Thoracic aorta (tissue), 2 donors: ENCODE results near the gene ETS2. TPM values are rescaled to one million over a fixed set of nuclear protein-coding genes. Genes with fewer than 3 reads are reported as not detected.

Experiments used
- ATAC-seq: fragments of 150-250 bp; one replicate; pipeline ENCODE4 v1.8.0; 2017; ENCODE audit warnings: low read depth; ENCODE audit not compliant: insufficient number of reproducible peaks, low FRiP score
- DNase-seq: peaks from one replicate; pipeline ENCODE4 v3.0.0-alpha.2; 2020; ENCODE audit warnings: low spot score
- H3K27ac ChIP-seq, 2 donors: fragments of 200-600 bp; sonication (generic); 1 replicate in 1 of 2; 2 replicates in 1 of 2; pipeline ENCODE4 v1.5.1; 2016; ENCODE audit warnings: mild to moderate bottlenecking in 2 of 2, moderate library complexity in 2 of 2
- H3K27me3 ChIP-seq: fragments of 200-600 bp; sonication (generic); replicated peaks from 2 replicates; pipeline ENCODE4 v1.6.0; 2016; ENCODE audit warnings: mild to moderate bottlenecking; ENCODE audit not compliant: insufficient read depth
- H3K36me3 ChIP-seq: fragments of 200-600 bp; sonication (generic); one replicate; pipeline ENCODE4 v1.5.1; 2016
- H3K4me1 ChIP-seq, 2 donors: fragments of 200-600 bp; sonication (generic); 1 replicate in 1 of 2; 2 replicates in 1 of 2; pipeline versions ENCODE4 v1.5.1 to v1.6.0; 2016; ENCODE audit warnings: low read depth in 2 of 2, mild to moderate bottlenecking in 1 of 2; ENCODE audit not compliant: control insufficient read depth in 1 of 2
- H3K4me3 ChIP-seq: fragments of 200-600 bp; sonication (generic); 2 replicates; pipeline ENCODE4 v1.5.1; 2016; ENCODE audit warnings: mild to moderate bottlenecking
- H3K9me3 ChIP-seq: fragments of 200-600 bp; sonication (generic); 2 replicates; pipeline ENCODE4 v1.5.1; 2016
- CTCF ChIP-seq: fragments of 200-600 bp; sonication (generic); IDR thresholded peaks from one replicate; pipeline ENCODE4 v1.5.1; 2019; ENCODE audit warnings: antibody characterized with exemption
- total RNA-seq, 2 donors: library from RNA; depleted of rRNA; stranded (reverse); fragments of >200 nt; gene quantifications; one replicate each; pipeline versions ENCODE4 v1.1.0 to v1.2.3, GENCODE V29; 2016

ETS2 gene
- total RNA-seq, 2 donors from 2014 or later, result 120 to 226 TPM

GRCh38 chr21:38821959-38822682 is 16.4 kb downstream of the ETS2 start:
- H3K4me3 ChIP-seq, result peak overlapping the region; percentile 11
- TF ChIP-seq CTCF, result no peak
- peaks cover 40 to 77% of the 10 kb centered on the region in 2 donors for H3K4me1 ChIP-seq
- peaks cover 62% of the 10 kb centered on the region for H3K36me3 ChIP-seq
- ATAC-seq (no peak), DNase-seq (no peak)
- H3K27me3 ChIP-seq, result no peaks in the 10 kb centered on the region
- H3K9me3 ChIP-seq, result peaks cover 4% of the 10 kb centered on the region
- peak overlapping the region; percentile 84 to 88 for H3K27ac ChIP-seq

GRCh38 chr21:38822778-38823238 is 17.1 kb downstream of the ETS2 start:
- Histone ChIP-seq H3K27me3 (no peaks in the 10 kb centered on the region), H3K4me1 (peaks cover 37 to 70% of the 10 kb centered on the region in 2 donors), H3K4me3 (peak overlapping the region; percentile 11), H3K36me3 (peaks cover 55% of the 10 kb centered on the region), H3K27ac (peak overlapping the region; percentile 84 to 88), H3K9me3 (peaks cover 4% of the 10 kb centered on the region)
- no peak for DNase-seq
- no peak for TF ChIP-seq CTCF
- no peak for ATAC-seq

- DNase-seq, result no peak
- Histone ChIP-seq H3K9me3 (peaks cover 4% of the 10 kb centered on the region), H3K27ac (peak overlapping the region; percentile 84 to 88), H3K4me1 (peaks cover 37 to 62% of the 10 kb centered on the region in 2 donors), H3K27me3 (no peaks in the 10 kb centered on the region), H3K4me3 (peak overlapping the region; percentile 7), H3K36me3 (peaks cover 47% of the 10 kb centered on the region)
- peak; percentile 10 for ATAC-seq
- TF ChIP-seq CTCF, result no peak
These were observed 18.0 kb downstream of the ETS2 start for GRCh38 chr21:38823737-38824123.

GRCh38 chr21:38824124-38824822 is 18.5 kb downstream of the ETS2 start:
- Histone ChIP-seq H3K27ac (peak overlapping the region; percentile 84 to 88), H3K4me3 (peak overlapping the region; percentile 7), H3K9me3 (peaks cover 4% of the 10 kb centered on the region), H3K4me1 (peaks cover 37 to 59% of the 10 kb centered on the region in 2 donors), H3K27me3 (no peaks in the 10 kb centered on the region), H3K36me3 (peaks cover 42% of the 10 kb centered on the region)
- ATAC-seq (peak; percentile 40), DNase-seq (no peak)
- no peak for TF ChIP-seq CTCF

- no peak for TF ChIP-seq CTCF
- H3K36me3 ChIP-seq, result peaks cover 32% of the 10 kb centered on the region
- DNase-seq (no peak), ATAC-seq (no peak)
- H3K27me3 ChIP-seq, result no peaks in the 10 kb centered on the region
- H3K4me1 ChIP-seq, result peaks cover 30 to 49% of the 10 kb centered on the region in 2 donors
- H3K4me3 ChIP-seq, result no peak overlapping the region
- H3K9me3 ChIP-seq, result peaks cover 4% of the 10 kb centered on the region
- H3K27ac ChIP-seq, result peak overlapping the region; percentile 84 to 88
These were observed 19.5 kb downstream of the ETS2 start for GRCh38 chr21:38825269-38825668.
